ENCODE results near the gene CHD1. TPM values are rescaled to one million over a fixed set of nuclear protein-coding genes. Genes with fewer than 3 reads are reported as not detected.

Gene CHD1
- total RNA-seq (2016; rRNA removed; fragmentation: Illumina TruSeq; extraction: Trizol) (55.9 and 79.7 TPM in 2 replicates), polyA plus RNA-seq (2011; rRNA removed) (22.8 and 23.0 TPM in 2 replicates), polyA minus RNA-seq (2011; rRNA and poly(A)+ RNA removed; ENCODE audit: low replicate concordance) (9.2 and 12.2 TPM in 2 replicates), Bru-seq, nascent RNA (percentile 93 among the genes with signal in this experiment), BruChase-seq, experiment 1, labeled RNA remaining after a 6-hour chase (percentile 94 among the genes with signal in this experiment), BruChase-seq, experiment 2, labeled RNA remaining after a 2-hour chase (percentile 95 among the genes with signal in this experiment)
- 5.5 and 6.9 TPM in 2 replicates for total RNA-seq (2016; cell fraction: cytosol; rRNA removed; fragmentation: Illumina TruSeq; extraction: Trizol; ENCODE audit: low read depth)
- 55.3 and 76.6 TPM in 2 replicates for total RNA-seq (2016; cell fraction: insoluble cytoplasmic fraction; rRNA removed; fragmentation: Illumina TruSeq; extraction: Trizol)
- 12.8 and 15.2 TPM in 2 replicates for total RNA-seq (2016; cell fraction: membrane; rRNA removed; fragmentation: Illumina TruSeq; extraction: Trizol)
- total RNA-seq (2016; cell fraction: nucleus; rRNA removed; fragmentation: Illumina TruSeq; extraction: Trizol), result 88.7 and 103 TPM in 2 replicates
- polyA plus RNA-seq (2011; cell fraction: cytosol; rRNA removed), result 7.8 and 14.2 TPM in 2 replicates
- 27.7 and 34.1 TPM in 2 replicates for polyA plus RNA-seq (2011; cell fraction: nucleus; rRNA removed)
- polyA plus RNA-seq (2012), result 24.4 and 27.4 TPM in 2 replicates
- 0.66 and 1.5 TPM in 2 replicates for polyA plus RNA-seq (2016; cell fraction: cytosol; fragmentation: Illumina TruSeq; extraction: Trizol; ENCODE audit: low read depth)
- 39.8 and 41.3 TPM in 2 replicates for polyA plus RNA-seq (2016; cell fraction: insoluble cytoplasmic fraction; fragmentation: Illumina TruSeq; extraction: Trizol; ENCODE audit: low read depth)
- 2.7 and 3.9 TPM in 2 replicates for polyA plus RNA-seq (2016; cell fraction: membrane; fragmentation: Illumina TruSeq; extraction: Trizol; ENCODE audit: low read depth)
- 89.5 and 95.7 TPM in 2 replicates for polyA plus RNA-seq (2016; cell fraction: nucleus; fragmentation: Illumina TruSeq; extraction: Trizol; ENCODE audit: insufficient read depth, low read depth)
- 27.3 and 30.3 TPM in 2 replicates for polyA minus RNA-seq (2011; cell fraction: cytosol; rRNA and poly(A)+ RNA removed)
- 155 and 163 TPM in 2 replicates for polyA minus RNA-seq (2011; cell fraction: nucleus; rRNA and poly(A)+ RNA removed)
- long read RNA-seq, experiment 1, partial matches to known transcripts, result 20 of 22 reads
- long read RNA-seq, experiment 1, other reads (novel, unspliced or antisense), result 2 of 22 reads
- long read RNA-seq, experiment 2, partial matches to known transcripts, result 3 of 23 reads
- long read RNA-seq, experiment 2, other reads (novel, unspliced or antisense), result 18 of 23 reads

DNA sequence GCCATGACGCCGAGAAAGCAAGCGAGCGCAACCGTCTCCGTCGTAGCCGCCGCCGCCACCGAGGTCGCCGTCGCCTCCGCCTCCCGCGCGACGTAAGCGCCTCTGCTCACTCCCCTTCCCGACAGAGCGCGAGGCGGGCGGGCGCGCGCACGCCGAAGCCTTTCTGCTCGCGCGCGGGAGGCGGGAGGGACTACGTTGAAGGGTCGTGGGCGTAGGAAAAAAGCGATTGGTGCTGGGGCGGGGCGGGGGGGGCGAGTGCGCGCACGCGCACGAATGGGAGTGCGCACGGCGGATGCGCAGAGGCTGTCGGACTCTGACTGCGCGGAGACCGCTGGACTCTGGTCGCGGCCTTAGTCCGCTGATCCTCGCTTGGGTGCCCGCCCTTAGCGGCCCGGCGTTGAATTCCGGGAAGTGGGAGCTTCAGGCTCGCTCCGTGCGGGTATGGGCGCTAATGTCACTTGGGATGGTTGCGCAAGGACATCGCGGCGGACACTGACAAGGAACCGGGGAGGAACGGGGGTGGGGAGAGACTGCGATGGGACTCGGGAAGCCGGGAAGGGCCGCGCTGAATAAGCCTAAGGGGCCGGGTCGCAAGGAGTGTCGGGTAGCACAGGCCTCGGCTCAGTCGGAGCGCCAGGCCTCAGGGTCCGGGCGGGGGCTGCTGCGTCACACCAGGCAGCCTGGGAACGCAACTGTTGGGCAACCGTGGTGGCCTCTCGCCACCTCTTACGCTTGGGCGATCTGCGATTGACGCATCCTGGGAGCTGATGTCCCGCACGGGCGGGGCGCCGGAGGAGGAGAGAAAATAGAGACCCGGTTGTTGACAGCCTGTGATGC lies at the start of gene CHD1:
Gene CHD1 (minus strand): TSS at position 135 of the 837 bp plus-strand sequence. CDS start 2,621 bp downstream, outside the sequence.
- H3K79me2 ChIP-seq (ENCODE audit: insufficient read depth, low read length), result peaks cover 50% of the 10 kb centered on the region
- TF ChIP-seq, protein P1, sequence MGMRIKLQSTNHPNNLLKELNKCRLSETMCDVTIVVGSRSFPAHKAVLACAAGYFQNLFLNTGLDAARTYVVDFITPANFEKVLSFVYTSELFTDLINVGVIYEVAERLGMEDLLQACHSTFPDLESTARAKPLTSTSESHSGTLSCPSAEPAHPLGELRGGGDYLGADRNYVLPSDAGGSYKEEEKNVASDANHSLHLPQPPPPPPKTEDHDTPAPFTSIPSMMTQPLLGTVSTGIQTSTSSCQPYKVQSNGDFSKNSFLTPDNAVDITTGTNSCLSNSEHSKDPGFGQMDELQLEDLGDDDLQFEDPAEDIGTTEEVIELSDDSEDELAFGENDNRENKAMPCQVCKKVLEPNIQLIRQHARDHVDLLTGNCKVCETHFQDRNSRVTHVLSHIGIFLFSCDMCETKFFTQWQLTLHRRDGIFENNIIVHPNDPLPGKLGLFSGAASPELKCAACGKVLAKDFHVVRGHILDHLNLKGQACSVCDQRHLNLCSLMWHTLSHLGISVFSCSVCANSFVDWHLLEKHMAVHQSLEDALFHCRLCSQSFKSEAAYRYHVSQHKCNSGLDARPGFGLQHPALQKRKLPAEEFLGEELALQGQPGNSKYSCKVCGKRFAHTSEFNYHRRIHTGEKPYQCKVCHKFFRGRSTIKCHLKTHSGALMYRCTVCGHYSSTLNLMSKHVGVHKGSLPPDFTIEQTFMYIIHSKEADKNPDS (CRISPR knock-in tag; IDR thresholded peaks at IDR 0.05), result peak; percentile 89; the same call in 1 of the 2 replicates
- TF ChIP-seq, protein P2, sequence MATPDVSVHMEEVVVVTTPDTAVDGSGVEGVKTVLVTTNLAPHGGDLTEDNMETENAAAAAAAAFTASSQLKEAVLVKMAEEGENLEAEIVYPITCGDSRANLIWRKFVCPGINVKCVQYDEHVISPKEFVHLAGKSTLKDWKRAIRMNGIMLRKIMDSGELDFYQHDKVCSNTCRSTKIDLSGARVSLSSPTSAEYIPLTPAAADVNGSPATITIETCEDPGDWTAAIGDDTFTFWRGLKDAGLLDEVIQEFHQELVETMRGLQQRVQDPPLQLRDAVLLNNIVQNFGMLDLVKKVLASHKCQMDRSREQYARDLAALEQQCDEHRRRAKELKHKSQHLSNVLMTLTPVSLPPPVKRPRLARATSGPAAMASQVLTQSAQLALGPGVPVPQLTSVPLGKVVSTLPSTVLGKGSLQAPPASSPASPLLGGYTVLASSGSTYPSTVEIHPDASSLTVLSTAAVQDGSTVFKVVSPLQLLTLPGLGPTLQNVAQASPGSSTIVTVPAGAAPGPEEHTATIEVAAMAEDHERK (CRISPR knock-in tag; IDR thresholded peaks at IDR 0.05; ENCODE audit: low read depth), result peak; percentile 92
- TF ChIP-seq SATB2 (CRISPR knock-in tag; IDR thresholded peaks at IDR 0.05) (no peak; the same call in none of the 2 replicates), ISL2 (CRISPR knock-in tag; IDR thresholded peaks at IDR 0.05) (peak; percentile 62), MBD4 (IDR thresholded peaks at IDR 0.05; ENCODE audit: borderline replicate concordance, low read length) (no peak), NONO (IDR thresholded peaks at IDR 0.05) (no peak), NONO (CRISPR knock-in tag; conservative IDR thresholded peaks at IDR 0.05) (peak; percentile 89), NFYB (CRISPR knock-in tag; IDR thresholded peaks at IDR 0.05) (peak; percentile 60), PHF8 (CRISPR knock-in tag; IDR thresholded peaks at IDR 0.05) (peak; percentile 99), HNF4G (IDR thresholded peaks at IDR 0.05; ENCODE audit: borderline replicate concordance, low read depth, low read length) (peak; percentile 40; the same call in 1 of the 2 replicates), HNF4G (CRISPR knock-in tag; IDR thresholded peaks at IDR 0.05; ENCODE audit: borderline replicate concordance, low read depth) (peak; percentile 88), ZNF224 (CRISPR knock-in tag; IDR thresholded peaks at IDR 0.05) (peak; percentile 75; the same call in 1 of the 2 replicates), FOXA1 (IDR thresholded peaks at IDR 0.05) (no peak), FOXA1 (CRISPR knock-in tag; IDR thresholded peaks at IDR 0.05) (peak; percentile 63; the same call in 1 of the 2 replicates)
- TF ChIP-seq, protein P3, sequence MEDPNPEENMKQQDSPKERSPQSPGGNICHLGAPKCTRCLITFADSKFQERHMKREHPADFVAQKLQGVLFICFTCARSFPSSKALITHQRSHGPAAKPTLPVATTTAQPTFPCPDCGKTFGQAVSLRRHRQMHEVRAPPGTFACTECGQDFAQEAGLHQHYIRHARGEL (CRISPR knock-in tag; IDR thresholded peaks at IDR 0.05), result 0 out of 2 replicates have a peak, but pooled peaks have one; percentile 45

More for the DNA sequence above, at the start of gene CHD1:
- in situ Hi-C loops (cut with HindIII; ENCODE audit: extremely low pct_ligation_motif_present, low pct_unique_long_range_greater_than_20kb), result loop anchor here (5.0 kb wide), 1 partner anchor 157 kb away; the partner anchor contains the start of gene RGMB
- TSS peak; percentile 72 for BruUV-seq (replicated peaks)
- Histone ChIP-seq H3K9me3 (ENCODE audit: low read length) (no peaks in the 10 kb centered on the region), H3K36me3 (replicated peaks in 1 of 2; ENCODE audit: control insufficient read depth in 1 of 2, insufficient read depth in 2 of 2, low read length in 2 of 2) (peaks cover 0 to 12% of the 10 kb centered on the region in 2 experiments; a peak in 2 of 5 replicates), H4K20me1 (ENCODE audit: insufficient read depth, low read length) (peaks cover 18% of the 10 kb centered on the region), H3K27ac (ENCODE audit: extremely low read length, insufficient read depth, low read length) (peak within 1 kb of the TSS; percentile 100), H3K27me3 (ENCODE audit: control insufficient read depth in 1 of 2, insufficient read depth in 2 of 2, low read length in 2 of 2) (no peaks in the 10 kb centered on the region; a peak in 1 of 5 replicates), H2AFZ (ENCODE audit: low read length) (no peak within 1 kb of the TSS), H3K4me1 (ENCODE audit: insufficient read depth, low read length) (peaks cover 43% of the 10 kb centered on the region), H3K9ac (ENCODE audit: insufficient read depth, low read depth, low read length) (peak within 1 kb of the TSS; percentile 99), H3K4me2 (ENCODE audit: low read depth, low read length) (peak within 1 kb of the TSS; percentile 99), H3K4me3 (replicated peaks in 1 of 3; ENCODE audit: insufficient read depth in 1 of 3, low read depth in 2 of 3, low read length in 3 of 3) (peak within 1 kb of the TSS; percentile 83 to 95 (median 93))
- ATAC-seq (peak; percentile 88), FAIRE-seq (no peak), DNase-seq (ENCODE audit: low spot score) (peak; percentile 91)
- intact Hi-C loops (cut with micrococcal nuclease; ENCODE audit: unreplicated experiment), result loop anchor here (1.0 to 2.0 kb wide), 3 partner anchors 20 to 156 kb away; partner anchors contain the start of gene RGMB
- CTCF ChIA-PET (ENCODE audit: low intra/inter-chr PET ratio, low total read pairs), result no interaction called here
- POLR2A ChIA-PET, result interaction anchor here (0.8 to 2.3 kb wide), 6 partner anchors 10 to 109 kb away, joined by 3 to 21 read pairs (median 7); no protein-coding TSS in a partner anchor
- WGBS (ENCODE audit: low lambda C conversion rate), result 0% methylated on average over 32 of the region's 101 CpGs

Data from HepG2 (cell line).